Neural cell (in vitro differentiated cells): ENCODE measurements around the gene TMEM87A. TPM values are rescaled to one million over a fixed set of nuclear protein-coding genes. Genes with fewer than 3 reads are reported as not detected.

ENCODE experiments used
- H2AFZ ChIP-seq: fragments of 200-600, 300-800 bp; sonication (generic), shearing (Covaris generic); 2 replicates; pipeline ENCODE4 v1.6.0; 2014; ENCODE audit warnings: low read depth, mild to moderate bottlenecking, antibody characterized with exemption, low read length, moderate library complexity
- H3F3A ChIP-seq: fragments of 200-600 bp; shearing (Covaris generic); 2 replicates; pipeline ENCODE4 v1.6.1; 2016; ENCODE audit warnings: mild to moderate bottlenecking, moderate library complexity, mixed read lengths, antibody characterized with exemption, low read length; ENCODE audit not compliant: insufficient read depth, poor library complexity, severe bottlenecking
- H3K27ac ChIP-seq: fragments of 200-600, 300-800 bp; sonication (generic), shearing (Covaris generic); 2 replicates; pipeline ENCODE4 v1.5.1; 2014; ENCODE audit warnings: mild to moderate bottlenecking, low read length, moderate library complexity
- H3K27me3 ChIP-seq: fragments of 300-800, 200-600 bp; sonication (generic), shearing (Covaris generic); 2 replicates; pipeline ENCODE4 v1.6.0; 2014; ENCODE audit warnings: mild to moderate bottlenecking, low read depth, low read length, moderate library complexity; ENCODE audit not compliant: insufficient read depth
- H3K36me3 ChIP-seq: fragments of 300-800, 200-600 bp; sonication (generic), shearing (Covaris generic); 2 replicates; pipeline ENCODE4 v1.5.1; 2014; ENCODE audit warnings: mild to moderate bottlenecking, antibody characterized with exemption, low read length, moderate library complexity; ENCODE audit not compliant: insufficient read depth
- H3K4me2 ChIP-seq: fragments of 300-800, 200-600 bp; sonication (generic), shearing (Covaris generic); 2 replicates; pipeline ENCODE4 v1.6.0; 2014; ENCODE audit warnings: mild to moderate bottlenecking, low read length
- H3K4me3 ChIP-seq: fragments of 300-800, 200-600 bp; sonication (generic), shearing (Covaris generic); 2 replicates; pipeline ENCODE4 v1.5.1; 2014; ENCODE audit warnings: mild to moderate bottlenecking, low read length, moderate library complexity
- H3K79me2 ChIP-seq: fragments of 200-600 bp; shearing (Covaris generic); replicated peaks from 2 replicates; pipeline ENCODE4 v1.6.0; 2014; ENCODE audit warnings: mild to moderate bottlenecking, low read length, moderate library complexity; ENCODE audit not compliant: insufficient read depth
- H3K9ac ChIP-seq: fragments of 300-800, 200-600 bp; sonication (generic), shearing (Covaris generic); 2 replicates; pipeline ENCODE4 v1.6.1; 2016; ENCODE audit warnings: mild to moderate bottlenecking, low read length, mixed read lengths
- H3K9me2 ChIP-seq: fragments of 200-600 bp; shearing (Covaris generic); 2 replicates; pipeline ENCODE4 v1.6.1; 2016; ENCODE audit warnings: mild to moderate bottlenecking, low read length, mixed read lengths; ENCODE audit not compliant: insufficient read depth
- H3K9me3 ChIP-seq: fragments of 200-600, 300-800 bp; sonication (generic), shearing (Covaris generic); 2 replicates; pipeline ENCODE4 v1.6.1; 2016; ENCODE audit warnings: mild to moderate bottlenecking, mixed run types, low read length, moderate library complexity, mixed read lengths
- H4K20me1 ChIP-seq: fragments of 200-600 bp; shearing (Covaris generic); 2 replicates; pipeline ENCODE4 v1.6.1; 2016; ENCODE audit warnings: mild to moderate bottlenecking, mixed run types; ENCODE audit not compliant: insufficient read depth
- CTCF ChIP-seq: fragments of 450-650 bp; IDR thresholded peaks from 2 replicates; pipeline ENCODE4 v1.5.1; 2014; ENCODE audit warnings: antibody characterized with exemption, mild to moderate bottlenecking, moderate library complexity; ENCODE audit not compliant: poor library complexity, severe bottlenecking
- EP300 ChIP-seq: fragments of 450-650 bp; conservative IDR thresholded peaks from 2 replicates; pipeline ENCODE4 v1.6.1; 2014; ENCODE audit warnings: antibody characterized with exemption, mild to moderate bottlenecking, moderate library complexity; ENCODE audit not compliant: poor library complexity, severe bottlenecking
- EZH2 ChIP-seq: fragments of 200-600, 300-800 bp; shearing (Covaris generic), sonication (generic); IDR thresholded peaks from 2 replicates; pipeline ENCODE4 v1.6.1; 2014; ENCODE audit warnings: antibody characterized with exemption, low read length, borderline replicate concordance, mild to moderate bottlenecking; ENCODE audit not compliant: insufficient read depth, poor library complexity, severe bottlenecking
- MXI1 ChIP-seq: fragments of 450-650 bp; conservative IDR thresholded peaks from 2 replicates; pipeline ENCODE4 v1.6.1; 2014; ENCODE audit warnings: antibody characterized with exemption, mild to moderate bottlenecking; ENCODE audit not compliant: poor library complexity, severe bottlenecking
- POLR2AphosphoS5 ChIP-seq: IDR thresholded peaks from 2 replicates; pipeline ENCODE4 v1.6.1; 2012
- RAD21 ChIP-seq: fragments of 450-650 bp; conservative IDR thresholded peaks from 2 replicates; pipeline ENCODE4 v1.6.1; 2014; ENCODE audit warnings: antibody characterized with exemption, mild to moderate bottlenecking, moderate library complexity
- SMC3 ChIP-seq: fragments of 450-650 bp; conservative IDR thresholded peaks from 2 replicates; pipeline ENCODE4 v1.6.1; 2014; ENCODE audit warnings: antibody characterized with exemption, mild to moderate bottlenecking, moderate library complexity; ENCODE audit not compliant: poor library complexity
- TAF1 ChIP-seq: IDR thresholded peaks from 2 replicates; pipeline ENCODE4 v1.6.1; 2012; ENCODE audit warnings: low read depth
- polyA plus RNA-seq: library from polyadenylated mRNA; depleted of rRNA; stranded (reverse); fragments of >200 nt; gene quantifications from 2 replicates; pipeline ENCODE4 v1.2.3, GENCODE V29; 2014
- TF ChIP-seq, protein P1 (sequence below): IDR thresholded peaks from 2 replicates; pipeline ENCODE4 v1.6.1; 2012; ENCODE audit warnings: borderline replicate concordance

The TMEM87A gene
- polyA plus RNA-seq, 1 donor from 2014 or later: 50.4 TPM

DNA sequence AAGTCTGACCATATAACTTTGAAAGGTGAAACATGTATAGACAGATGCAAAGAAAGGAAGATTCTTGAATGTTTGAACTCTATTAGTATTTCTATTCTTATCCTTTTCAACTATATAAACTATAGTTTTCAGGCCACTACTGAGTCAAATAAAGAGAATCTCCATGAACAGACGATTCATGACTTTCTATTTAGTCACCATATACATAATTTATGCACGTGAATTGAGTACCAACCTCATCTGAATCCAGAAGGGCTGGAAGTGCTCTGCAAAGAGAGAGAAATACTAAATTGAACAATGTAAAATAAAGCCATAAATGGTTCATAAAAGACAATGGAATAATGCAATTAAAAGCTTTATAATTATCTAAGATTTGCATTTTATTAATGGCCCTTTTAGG is 55.7 kb downstream of the TMEM87A start:
- H3K4me3 ChIP-seq: no peak overlapping the region
- H3K9me3 ChIP-seq: no peaks in the 10 kb centered on the region
- H4K20me1 ChIP-seq: no peaks in the 10 kb centered on the region
- H3K79me2 ChIP-seq: no peaks in the 10 kb centered on the region
- peaks cover 9% of the 10 kb centered on the region for H3K36me3 ChIP-seq
- TF ChIP-seq EZH2 (no peak), MXI1 (no peak), RAD21 (no peak), EP300 (no peak), CTCF (no peak), TAF1 (no peak)
- H3K27ac ChIP-seq: no peak overlapping the region
- no peak overlapping the region for H3K9ac ChIP-seq
- H3K4me2 ChIP-seq: no peak overlapping the region
- H3F3A ChIP-seq: no peaks in the 10 kb centered on the region
- H3K9me2 ChIP-seq: no peaks in the 10 kb centered on the region
- no peak overlapping the region for H2AFZ ChIP-seq
- H3K27me3 ChIP-seq: no peaks in the 10 kb centered on the region

DNA sequence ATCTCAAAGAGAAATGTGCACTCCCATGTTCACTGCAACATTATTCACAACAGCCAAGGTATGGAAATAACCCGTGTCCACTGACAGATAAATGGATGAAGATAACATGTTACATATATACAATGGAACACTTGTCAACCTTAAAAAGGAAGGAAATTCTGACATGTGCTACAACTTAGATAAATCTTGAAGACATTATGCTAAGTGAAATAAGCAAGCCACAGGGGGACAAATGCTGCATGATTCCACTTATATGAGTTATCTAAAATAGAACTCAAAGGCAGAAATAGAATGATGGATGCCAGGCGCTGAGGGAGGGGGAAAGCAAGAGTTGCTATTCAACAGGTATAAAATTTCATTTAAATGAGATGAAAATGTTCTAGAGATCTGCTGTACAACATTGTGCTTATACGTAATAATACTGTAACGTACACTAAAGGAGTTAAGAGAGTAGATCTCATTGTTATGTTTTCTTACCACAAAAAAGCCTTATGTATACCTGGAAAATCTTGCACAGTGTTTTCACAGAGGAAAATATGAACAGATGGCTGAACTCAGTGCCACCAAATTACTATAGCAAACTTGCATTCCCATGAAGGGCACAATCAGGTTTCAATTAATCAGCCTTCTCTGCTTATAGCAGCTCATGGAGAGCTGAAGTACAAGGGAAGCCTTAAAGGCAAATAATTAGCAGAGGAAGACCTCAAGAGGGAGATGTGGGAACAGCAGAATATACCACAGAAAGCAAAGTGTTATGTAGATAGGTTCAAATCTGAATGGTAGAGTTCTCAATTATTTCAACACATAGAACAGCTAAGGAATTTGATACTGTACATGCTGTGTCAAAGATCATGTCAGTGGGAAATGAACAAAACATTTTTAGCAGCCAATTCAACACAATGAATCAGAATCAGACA is 57.1 kb downstream of the TMEM87A start:
- H2AFZ ChIP-seq: no peak overlapping the region
- no peak overlapping the region for H3K9ac ChIP-seq
- peaks cover 9% of the 10 kb centered on the region for H3K36me3 ChIP-seq
- H4K20me1 ChIP-seq: no peaks in the 10 kb centered on the region
- H3F3A ChIP-seq: no peaks in the 10 kb centered on the region
- no peaks in the 10 kb centered on the region for H3K9me3 ChIP-seq
- no peak overlapping the region for H3K4me3 ChIP-seq
- no peak overlapping the region for H3K27ac ChIP-seq
- no peak for TF ChIP-seq MXI1
- TF ChIP-seq CTCF: no peak
- peak; percentile 82 for TF ChIP-seq POLR2AphosphoS5
- TF ChIP-seq EP300: peak; percentile 91
- no peak for TF ChIP-seq SMC3
- no peak for TF ChIP-seq RAD21
- H3K79me2 ChIP-seq: no peaks in the 10 kb centered on the region
- no peak overlapping the region for H3K4me2 ChIP-seq
- H3K9me2 ChIP-seq: no peaks in the 10 kb centered on the region
- no peaks in the 10 kb centered on the region for H3K27me3 ChIP-seq

- peaks cover 19% of the 10 kb centered on the region for H3K36me3 ChIP-seq
- no peaks in the 10 kb centered on the region for H4K20me1 ChIP-seq
- H3K4me2 ChIP-seq: no peak overlapping the region
- no peak overlapping the region for H2AFZ ChIP-seq
- no peaks in the 10 kb centered on the region for H3F3A ChIP-seq
- no peak overlapping the region for H3K27ac ChIP-seq
- no peaks in the 10 kb centered on the region for H3K9me2 ChIP-seq
- no peaks in the 10 kb centered on the region for H3K27me3 ChIP-seq
- H3K4me3 ChIP-seq: no peak overlapping the region
- no peaks in the 10 kb centered on the region for H3K79me2 ChIP-seq
- TF ChIP-seq POLR2AphosphoS5: no peak
- TF ChIP-seq TAF1: no peak
- no peak for TF ChIP-seq EP300
- no peak for TF ChIP-seq SMC3
- TF ChIP-seq CTCF: no peak
- TF ChIP-seq MXI1: no peak
- no peak for TF ChIP-seq EZH2
- TF ChIP-seq RAD21: no peak
- TF ChIP-seq, protein P1, sequence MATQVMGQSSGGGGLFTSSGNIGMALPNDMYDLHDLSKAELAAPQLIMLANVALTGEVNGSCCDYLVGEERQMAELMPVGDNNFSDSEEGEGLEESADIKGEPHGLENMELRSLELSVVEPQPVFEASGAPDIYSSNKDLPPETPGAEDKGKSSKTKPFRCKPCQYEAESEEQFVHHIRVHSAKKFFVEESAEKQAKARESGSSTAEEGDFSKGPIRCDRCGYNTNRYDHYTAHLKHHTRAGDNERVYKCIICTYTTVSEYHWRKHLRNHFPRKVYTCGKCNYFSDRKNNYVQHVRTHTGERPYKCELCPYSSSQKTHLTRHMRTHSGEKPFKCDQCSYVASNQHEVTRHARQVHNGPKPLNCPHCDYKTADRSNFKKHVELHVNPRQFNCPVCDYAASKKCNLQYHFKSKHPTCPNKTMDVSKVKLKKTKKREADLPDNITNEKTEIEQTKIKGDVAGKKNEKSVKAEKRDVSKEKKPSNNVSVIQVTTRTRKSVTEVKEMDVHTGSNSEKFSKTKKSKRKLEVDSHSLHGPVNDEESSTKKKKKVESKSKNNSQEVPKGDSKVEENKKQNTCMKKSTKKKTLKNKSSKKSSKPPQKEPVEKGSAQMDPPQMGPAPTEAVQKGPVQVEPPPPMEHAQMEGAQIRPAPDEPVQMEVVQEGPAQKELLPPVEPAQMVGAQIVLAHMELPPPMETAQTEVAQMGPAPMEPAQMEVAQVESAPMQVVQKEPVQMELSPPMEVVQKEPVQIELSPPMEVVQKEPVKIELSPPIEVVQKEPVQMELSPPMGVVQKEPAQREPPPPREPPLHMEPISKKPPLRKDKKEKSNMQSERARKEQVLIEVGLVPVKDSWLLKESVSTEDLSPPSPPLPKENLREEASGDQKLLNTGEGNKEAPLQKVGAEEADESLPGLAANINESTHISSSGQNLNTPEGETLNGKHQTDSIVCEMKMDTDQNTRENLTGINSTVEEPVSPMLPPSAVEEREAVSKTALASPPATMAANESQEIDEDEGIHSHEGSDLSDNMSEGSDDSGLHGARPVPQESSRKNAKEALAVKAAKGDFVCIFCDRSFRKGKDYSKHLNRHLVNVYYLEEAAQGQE: no peak
- H3K9ac ChIP-seq: no peak overlapping the region
- no peaks in the 10 kb centered on the region for H3K9me3 ChIP-seq
Observed at GRCh38 chr15:42214600-42214999, 58.6 kb downstream of the TMEM87A start.
